Measurements from ENCODE around the gene CTSC. TPM values are rescaled to one million over a fixed set of nuclear protein-coding genes. Genes with fewer than 3 reads are reported as not detected.

Gene CTSC
- total and polyA plus RNA-seq, 9 of the 15 experiments (the other 6 are each of a cell fraction or from before 2014, with no cell fraction given) = 113 to 403 (median 187) TPM

DNA sequence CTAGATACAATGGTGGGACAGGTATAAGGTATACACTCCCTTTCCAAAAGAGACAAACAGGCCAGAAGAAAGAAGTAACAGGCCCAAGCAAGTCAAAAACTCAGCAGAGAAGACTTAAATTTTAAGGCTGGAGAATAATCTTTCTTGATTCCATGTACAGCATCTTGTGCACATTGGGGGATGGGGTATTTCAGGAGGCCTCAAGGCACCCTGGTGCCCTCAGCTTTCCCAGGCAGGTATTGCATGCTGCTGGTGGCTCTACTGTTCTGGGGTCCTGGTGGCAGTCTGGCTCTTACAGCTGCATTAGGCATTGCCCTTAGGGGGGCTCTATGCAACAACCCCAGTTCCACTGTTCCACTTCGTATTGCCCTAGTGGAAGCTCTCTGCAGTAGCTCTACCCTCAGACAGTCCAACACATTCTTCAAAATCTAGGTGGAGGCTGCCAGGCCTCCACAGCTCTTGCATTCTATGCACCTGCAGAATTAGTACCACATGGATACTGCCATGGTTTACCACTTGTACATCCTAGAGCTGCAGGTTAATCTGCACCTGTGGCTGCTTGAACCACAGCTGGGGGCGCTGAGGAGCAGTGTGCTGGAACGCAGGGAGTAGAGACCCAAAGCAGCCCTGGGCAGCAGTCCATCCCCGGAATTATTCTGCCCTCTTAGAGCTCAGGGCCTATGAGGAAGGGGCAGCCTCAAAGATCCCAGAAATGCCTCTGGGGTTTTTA is 4.2 kb upstream of the CTSC start (continued):
- TF ChIP-seq RAD21 (CRISPR knock-in tag; conservative IDR thresholded peaks at IDR 0.05 in 1 of 2, IDR thresholded peaks at IDR 0.05 in 1 of 2) (peak; percentile 19 to 51; a peak in 2 of 4 replicates), SRSF1 (IDR thresholded peaks at IDR 0.05; ENCODE audit: low read depth, low read length) (no peak), ZNF408 (CRISPR knock-in tag; IDR thresholded peaks at IDR 0.05; ENCODE audit: low read depth) (no peak), TBP (optimal IDR thresholded peaks at IDR 0.05; ENCODE audit: low read depth, low read length) (no peak), EP400 (IDR thresholded peaks at IDR 0.05) (no peak), GTF2A2 (tag; IDR thresholded peaks at IDR 0.05) (no peak), NFE2L1 (tag; IDR thresholded peaks at IDR 0.05; ENCODE audit: borderline replicate concordance, low read depth) (no peak), PURB (CRISPR knock-in tag; IDR thresholded peaks at IDR 0.05; ENCODE audit: low read depth) (no peak), ZNF79 (CRISPR knock-in tag; IDR thresholded peaks at IDR 0.05; ENCODE audit: low read depth) (no peak), ETV1 (tag; conservative IDR thresholded peaks at IDR 0.05; ENCODE audit: low read depth) (no peak), ETV5 (CRISPR knock-in tag; IDR thresholded peaks at IDR 0.05; ENCODE audit: low read depth) (no peak), THRAP3 (IDR thresholded peaks at IDR 0.05; ENCODE audit: borderline replicate concordance) (no peak), SMC3 (conservative IDR thresholded peaks at IDR 0.05; ENCODE audit: insufficient read depth, low read depth, low read length) (0 out of 2 replicates have a peak, but pooled peaks have one; percentile 12), FOXM1 (IDR thresholded peaks at IDR 0.05; ENCODE audit: low read depth) (no peak), FOXM1 (CRISPR knock-in tag; IDR thresholded peaks at IDR 0.05; ENCODE audit: low read depth) (no peak), ZNF143 (CRISPR knock-in tag; IDR thresholded peaks at IDR 0.05) (no peak), ZNF140 (CRISPR knock-in tag; IDR thresholded peaks at IDR 0.05) (no peak)
- TF ChIP-seq, protein P1, sequence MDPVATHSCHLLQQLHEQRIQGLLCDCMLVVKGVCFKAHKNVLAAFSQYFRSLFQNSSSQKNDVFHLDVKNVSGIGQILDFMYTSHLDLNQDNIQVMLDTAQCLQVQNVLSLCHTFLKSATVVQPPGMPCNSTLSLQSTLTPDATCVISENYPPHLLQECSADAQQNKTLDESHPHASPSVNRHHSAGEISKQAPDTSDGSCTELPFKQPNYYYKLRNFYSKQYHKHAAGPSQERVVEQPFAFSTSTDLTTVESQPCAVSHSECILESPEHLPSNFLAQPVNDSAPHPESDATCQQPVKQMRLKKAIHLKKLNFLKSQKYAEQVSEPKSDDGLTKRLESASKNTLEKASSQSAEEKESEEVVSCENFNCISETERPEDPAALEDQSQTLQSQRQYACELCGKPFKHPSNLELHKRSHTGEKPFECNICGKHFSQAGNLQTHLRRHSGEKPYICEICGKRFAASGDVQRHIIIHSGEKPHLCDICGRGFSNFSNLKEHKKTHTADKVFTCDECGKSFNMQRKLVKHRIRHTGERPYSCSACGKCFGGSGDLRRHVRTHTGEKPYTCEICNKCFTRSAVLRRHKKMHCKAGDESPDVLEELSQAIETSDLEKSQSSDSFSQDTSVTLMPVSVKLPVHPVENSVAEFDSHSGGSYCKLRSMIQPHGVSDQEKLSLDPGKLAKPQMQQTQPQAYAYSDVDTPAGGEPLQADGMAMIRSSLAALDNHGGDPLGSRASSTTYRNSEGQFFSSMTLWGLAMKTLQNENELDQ (CRISPR knock-in tag; IDR thresholded peaks at IDR 0.05; ENCODE audit: borderline replicate concordance) = no peak
- TF ChIP-seq, protein P2, sequence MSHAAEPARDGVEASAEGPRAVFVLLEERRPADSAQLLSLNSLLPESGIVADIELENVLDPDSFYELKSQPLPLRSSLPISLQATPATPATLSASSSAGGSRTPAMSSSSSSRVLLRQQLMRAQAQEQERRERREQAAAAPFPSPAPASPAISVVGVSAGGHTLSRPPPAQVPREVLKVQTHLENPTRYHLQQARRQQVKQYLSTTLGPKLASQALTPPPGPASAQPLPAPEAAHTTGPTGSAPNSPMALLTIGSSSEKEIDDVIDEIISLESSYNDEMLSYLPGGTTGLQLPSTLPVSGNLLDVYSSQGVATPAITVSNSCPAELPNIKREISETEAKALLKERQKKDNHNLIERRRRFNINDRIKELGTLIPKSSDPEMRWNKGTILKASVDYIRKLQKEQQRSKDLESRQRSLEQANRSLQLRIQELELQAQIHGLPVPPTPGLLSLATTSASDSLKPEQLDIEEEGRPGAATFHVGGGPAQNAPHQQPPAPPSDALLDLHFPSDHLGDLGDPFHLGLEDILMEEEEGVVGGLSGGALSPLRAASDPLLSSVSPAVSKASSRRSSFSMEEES (CRISPR knock-in tag; IDR thresholded peaks at IDR 0.05) = no peak
- TF ChIP-seq, protein P3, sequence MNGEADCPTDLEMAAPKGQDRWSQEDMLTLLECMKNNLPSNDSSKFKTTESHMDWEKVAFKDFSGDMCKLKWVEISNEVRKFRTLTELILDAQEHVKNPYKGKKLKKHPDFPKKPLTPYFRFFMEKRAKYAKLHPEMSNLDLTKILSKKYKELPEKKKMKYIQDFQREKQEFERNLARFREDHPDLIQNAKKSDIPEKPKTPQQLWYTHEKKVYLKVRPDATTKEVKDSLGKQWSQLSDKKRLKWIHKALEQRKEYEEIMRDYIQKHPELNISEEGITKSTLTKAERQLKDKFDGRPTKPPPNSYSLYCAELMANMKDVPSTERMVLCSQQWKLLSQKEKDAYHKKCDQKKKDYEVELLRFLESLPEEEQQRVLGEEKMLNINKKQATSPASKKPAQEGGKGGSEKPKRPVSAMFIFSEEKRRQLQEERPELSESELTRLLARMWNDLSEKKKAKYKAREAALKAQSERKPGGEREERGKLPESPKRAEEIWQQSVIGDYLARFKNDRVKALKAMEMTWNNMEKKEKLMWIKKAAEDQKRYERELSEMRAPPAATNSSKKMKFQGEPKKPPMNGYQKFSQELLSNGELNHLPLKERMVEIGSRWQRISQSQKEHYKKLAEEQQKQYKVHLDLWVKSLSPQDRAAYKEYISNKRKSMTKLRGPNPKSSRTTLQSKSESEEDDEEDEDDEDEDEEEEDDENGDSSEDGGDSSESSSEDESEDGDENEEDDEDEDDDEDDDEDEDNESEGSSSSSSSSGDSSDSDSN (IDR thresholded peaks at IDR 0.05; ENCODE audit: borderline replicate concordance in 1 of 2, low read depth in 2 of 2, low read length in 2 of 2) = no peak

Data from K562 (cell line).